GM19438 (cell line): ENCODE results near the gene FRMPD4.
A peak's percentile ranks its signal among the peaks of the same experiment; 100 is the strongest.

Source experiments
- ATAC-seq: cut with Tn5 transposase; IDR thresholded peaks from one replicate; pipeline ENCODE4 v1.9.1; 2021; ENCODE audit warnings: low read depth; ENCODE audit not compliant: unreplicated experiment

Gene FRMPD4

GRCh38 chrX:12595720-12596119 is 457.4 kb downstream of the FRMPD4 start:
- ATAC-seq: no peak

- no peak for ATAC-seq
Observed at GRCh38 chrX:12610079-12610478, 471.8 kb downstream of the FRMPD4 start.

GRCh38 chrX:12611471-12611870 is 473.2 kb downstream of the FRMPD4 start:
- peak; percentile 67 for ATAC-seq

GRCh38 chrX:12614266-12614665 is 476.0 kb downstream of the FRMPD4 start:
- no peak for ATAC-seq

GRCh38 chrX:12615061-12615460 is 476.8 kb downstream of the FRMPD4 start:
- no peak for ATAC-seq

GRCh38 chrX:12617241-12617640 is 479.0 kb downstream of the FRMPD4 start:
- ATAC-seq: no peak

GRCh38 chrX:12647230-12647629 is 509.0 kb downstream of the FRMPD4 start:
- ATAC-seq: no peak

GRCh38 chrX:12648995-12649394 is 510.7 kb downstream of the FRMPD4 start:
- no peak for ATAC-seq

- no peak for ATAC-seq
Observed at GRCh38 chrX:12657433-12657832, 519.2 kb downstream of the FRMPD4 start.

- peak; percentile 60 for ATAC-seq
Observed at GRCh38 chrX:12657881-12658280, 519.6 kb downstream of the FRMPD4 start.

GRCh38 chrX:12661464-12661863 is 523.2 kb downstream of the FRMPD4 start:
- no peak for ATAC-seq

- ATAC-seq: no peak
Observed at GRCh38 chrX:12672367-12673106, 534.3 kb downstream of the FRMPD4 start.

GRCh38 chrX:12673487-12673886 is 535.2 kb downstream of the FRMPD4 start:
- ATAC-seq: no peak

GRCh38 chrX:12679522-12679921 is 541.2 kb downstream of the FRMPD4 start:
- no peak for ATAC-seq

- ATAC-seq: no peak
Observed at GRCh38 chrX:12681047-12681446, 542.8 kb downstream of the FRMPD4 start.

- ATAC-seq: no peak
Observed at GRCh38 chrX:12685541-12685940, 547.3 kb downstream of the FRMPD4 start.

GRCh38 chrX:12686331-12686730 is 548.1 kb downstream of the FRMPD4 start:
- ATAC-seq: no peak

GRCh38 chrX:12690646-12691045 is 552.4 kb downstream of the FRMPD4 start:
- no peak for ATAC-seq

- ATAC-seq: no peak
Observed at GRCh38 chrX:12693754-12694153, 555.5 kb downstream of the FRMPD4 start.

- no peak for ATAC-seq
Observed at GRCh38 chrX:12700745-12701144, 562.5 kb downstream of the FRMPD4 start.

- no peak for ATAC-seq
Observed at GRCh38 chrX:12701628-12702027, 563.4 kb downstream of the FRMPD4 start.

- no peak for ATAC-seq
Observed at GRCh38 chrX:12702509-12703091, 564.3 kb downstream of the FRMPD4 start.
